EL (cell line): ENCODE results near the gene ABCA1.

Source experiments
- DNase-seq: peaks from one replicate; pipeline ENCODE4 v3.0.0-alpha.2; 2016

Gene ABCA1

GRCh38 chr9:104747565-104748358 is 180.2 kb downstream of the ABCA1 start, which contains the start of gene NIPSNAP3A:
Gene NIPSNAP3A, plus strand, starts transcription at chr9:104747683. Its CDS starts 110 bp downstream, at chr9:104747793.
- DNase-seq, result peak; percentile 80

GRCh38 chr9:104747245-104747564 is 180.8 kb downstream of the ABCA1 start:
- DNase-seq, result no peak

- no peak for DNase-seq
Observed at GRCh38 chr9:104746798-104747197, 181.2 kb downstream of the ABCA1 start.

GRCh38 chr9:104746285-104746684 is 181.7 kb downstream of the ABCA1 start:
- DNase-seq, result no peak

- no peak for DNase-seq
Observed at GRCh38 chr9:104745852-104746251, 182.1 kb downstream of the ABCA1 start.

- DNase-seq, result peak; percentile 71
Observed at GRCh38 chr9:104743376-104743985, 184.5 kb downstream of the ABCA1 start.

GRCh38 chr9:104740621-104741020 is 187.3 kb downstream of the ABCA1 start:
- peak; percentile 79 for DNase-seq

- DNase-seq, result no peak
Observed at GRCh38 chr9:104738452-104738851, 189.5 kb downstream of the ABCA1 start.
